HL-60/S4 treated with retinoic acid at 250 ng/mL for 4 days and 3 days (cell line): ENCODE measurements around the gene AFAP1L1.

Experiments used
- in situ Hi-C: fragments of 300-500 bp; cut with MboI; formaldehyde crosslinking; loops from 2 replicates; pipeline ENCODE4 v1.7.0; 2022; ENCODE audit warnings: low sequenced_read_pairs

AFAP1L1 gene

GRCh38 chr5:149367972-149368645 is 96.5 kb downstream of the AFAP1L1 start:
- in situ Hi-C loops, result no loop called here

GRCh38 chr5:149370878-149371277 is 99.2 kb downstream of the AFAP1L1 start:
- in situ Hi-C loops, result no loop called here

GRCh38 chr5:149371296-149371962 is 99.8 kb downstream of the AFAP1L1 start:
- in situ Hi-C loops, result no loop called here

GRCh38 chr5:149372076-149372795 is 100.6 kb downstream of the AFAP1L1 start:
- in situ Hi-C loops, result no loop called here

GRCh38 chr5:149372932-149373331 is 101.3 kb downstream of the AFAP1L1 start:
- in situ Hi-C loops, result no loop called here

- in situ Hi-C loops, result no loop called here
Measured at GRCh38 chr5:149374303-149374702, 102.6 kb downstream of the AFAP1L1 start.

GRCh38 chr5:149374801-149375200 is 103.1 kb downstream of the AFAP1L1 start:
- in situ Hi-C loops, result no loop called here

- in situ Hi-C loops, result no loop called here
Measured at GRCh38 chr5:149375434-149375833, 103.8 kb downstream of the AFAP1L1 start.

- in situ Hi-C loops, result no loop called here
Measured at GRCh38 chr5:149376104-149376503, 104.4 kb downstream of the AFAP1L1 start.

- in situ Hi-C loops, result no loop called here
Measured at GRCh38 chr5:149376711-149377447, 105.2 kb downstream of the AFAP1L1 start.

GRCh38 chr5:149378241-149378820 is 106.7 kb downstream of the AFAP1L1 start:
- in situ Hi-C loops, result no loop called here

GRCh38 chr5:149379177-149379761 is 107.6 kb downstream of the AFAP1L1 start, which contains the start of gene IL17B:
IL17B (minus strand) TSS chr5:149379292; CDS start chr5:149379225, 67 bp downstream.
- in situ Hi-C loops, result no loop called here

- in situ Hi-C loops, result loop anchor here (10.0 kb wide), 1 partner anchor 55 kb away; no protein-coding TSS in a partner anchor
Measured at GRCh38 chr5:149379818-149380374, 108.2 kb downstream of the AFAP1L1 start.

- in situ Hi-C loops, result loop anchor here (10.0 kb wide), 1 partner anchor 54 kb away; no protein-coding TSS in a partner anchor
Measured at GRCh38 chr5:149380466-149381121, 108.9 kb downstream of the AFAP1L1 start.

- in situ Hi-C loops, result loop anchor here (10.0 kb wide), 1 partner anchor 53 kb away; no protein-coding TSS in a partner anchor
Measured at GRCh38 chr5:149381261-149381985, 109.8 kb downstream of the AFAP1L1 start.

- in situ Hi-C loops, result loop anchor here (10.0 kb wide), 1 partner anchor 53 kb away; no protein-coding TSS in a partner anchor
Measured at GRCh38 chr5:149381986-149382338, 110.3 kb downstream of the AFAP1L1 start.

GRCh38 chr5:149382517-149383220 is 111.0 kb downstream of the AFAP1L1 start:
- in situ Hi-C loops, result loop anchor here (10.0 kb wide), 1 partner anchor 52 kb away; no protein-coding TSS in a partner anchor

- in situ Hi-C loops, result loop anchor here (10.0 kb wide), 1 partner anchor 51 kb away; no protein-coding TSS in a partner anchor
Measured at GRCh38 chr5:149383399-149383798, 111.7 kb downstream of the AFAP1L1 start.
